Psoas muscle (tissue), 8 donors: ENCODE results near the gene PLEKHA3. TPM values are rescaled to one million over a fixed set of nuclear protein-coding genes. Genes with fewer than 3 reads are reported as not detected.

Source experiments
- ATAC-seq, 4 donors: fragments of 200-7000 bp; cut with Tn5 transposase; one replicate each; pipeline ENCODE4 v1.9.1; 2020; ENCODE audit warnings: moderate library complexity in 3 of 4, mild to moderate bottlenecking in 2 of 4
- DNase-seq, 2 donors: peaks; one replicate each; pipeline ENCODE4 v3.0.0-alpha.2; 2020
- H3K27ac ChIP-seq: fragments of 200-600 bp; one replicate; pipeline ENCODE4 v1.8.0; 2022
- H3K27me3 ChIP-seq, 3 donors: fragments of 200-600 bp in 1 of 3; one replicate each; pipeline versions ENCODE4 v1.6.1 to v1.8.0; 2013 to 2022; ENCODE audit warnings: low read length in 2 of 3, mild to moderate bottlenecking in 2 of 3, moderate library complexity in 1 of 3; ENCODE audit not compliant: insufficient read depth in 3 of 3
- H3K36me3 ChIP-seq, 2 donors: fragments of 200-600 bp in 1 of 2; one replicate each; pipeline versions ENCODE4 v1.6.1 to v1.8.0; 2013 to 2022; ENCODE audit warnings: low read depth in 1 of 2, mild to moderate bottlenecking in 1 of 2, moderate library complexity in 1 of 2; ENCODE audit not compliant: insufficient read depth in 1 of 2
- H3K4me1 ChIP-seq: fragments of 200-600 bp; one replicate; pipeline ENCODE4 v1.8.0; 2022
- H3K4me3 ChIP-seq: fragments of 200-600 bp; one replicate; pipeline ENCODE4 v1.8.0; 2022; ENCODE audit warnings: mild to moderate bottlenecking
- H3K9me3 ChIP-seq: fragments of 200-600 bp; one replicate; pipeline ENCODE4 v1.8.0; 2022
- WGBS, 3 donors: extraction: QIAGEN DNeasy Blood & Tissue Kit; methylation state at CpG; one replicate each; pipeline versions ENCODE4 v1.1.6 to v1.1.7; 2013; 5-methylcytosine and 5-hydroxymethylcytosine counted together
- intact Hi-C, 2 donors: fragments of 100-400 bp; cut with DNase I; formaldehyde crosslinking; loops; one replicate each; pipeline versions ENCODE4 v1.11.0 to v1.14.2; 2022
- polyA plus RNA-seq, 3 donors: library from polyadenylated mRNA; stranded (reverse); fragments of 200-250 nt; gene quantifications; one replicate each; pipeline ENCODE4 v1.2.3, GENCODE V29; 2013
- total RNA-seq, 4 donors: library from RNA; stranded (reverse); fragmentation: NEBNext Ultra II Directional in 2 of 4; extraction: Animal tissue kit (Norgen Biotek cat#: 25700) in 2 of 4; gene quantifications; one replicate each; pipeline versions ENCODE4 v1.2.1 to v1.2.4, GENCODE V29; 2021 to 2023
- TF ChIP-seq, protein P1 (sequence below): fragments of 200-600 bp; IDR thresholded peaks from one replicate; pipeline ENCODE4 v1.8.0; 2022; ENCODE audit warnings: antibody characterized with exemption
- donor health status: healthy with polysubstance abuse.
- donor health status: DM: no; HTN: no; CAD: no; lungs with moderate emphysema.
- donor health status: Bipolar disorder and iron deficiency.
- donor health status: healthy.
- donor health status: DM: yes; HTN: yes; CAD: no.
- donor health status: DM: no; HTN: no; CAD: no.
- donor health status: DM: no; HTN: no; CAD: no.
- donor health status: DM: yes; HTN: yes; CAD: no.

PLEKHA3 gene
- total and polyA plus RNA-seq, 7 donors = 4.0 to 22.5 (median 13.5) TPM

GRCh38 chr2:178513876-178514275 lies 33.6 kb downstream of the PLEKHA3 start:
- TF ChIP-seq, protein P1, sequence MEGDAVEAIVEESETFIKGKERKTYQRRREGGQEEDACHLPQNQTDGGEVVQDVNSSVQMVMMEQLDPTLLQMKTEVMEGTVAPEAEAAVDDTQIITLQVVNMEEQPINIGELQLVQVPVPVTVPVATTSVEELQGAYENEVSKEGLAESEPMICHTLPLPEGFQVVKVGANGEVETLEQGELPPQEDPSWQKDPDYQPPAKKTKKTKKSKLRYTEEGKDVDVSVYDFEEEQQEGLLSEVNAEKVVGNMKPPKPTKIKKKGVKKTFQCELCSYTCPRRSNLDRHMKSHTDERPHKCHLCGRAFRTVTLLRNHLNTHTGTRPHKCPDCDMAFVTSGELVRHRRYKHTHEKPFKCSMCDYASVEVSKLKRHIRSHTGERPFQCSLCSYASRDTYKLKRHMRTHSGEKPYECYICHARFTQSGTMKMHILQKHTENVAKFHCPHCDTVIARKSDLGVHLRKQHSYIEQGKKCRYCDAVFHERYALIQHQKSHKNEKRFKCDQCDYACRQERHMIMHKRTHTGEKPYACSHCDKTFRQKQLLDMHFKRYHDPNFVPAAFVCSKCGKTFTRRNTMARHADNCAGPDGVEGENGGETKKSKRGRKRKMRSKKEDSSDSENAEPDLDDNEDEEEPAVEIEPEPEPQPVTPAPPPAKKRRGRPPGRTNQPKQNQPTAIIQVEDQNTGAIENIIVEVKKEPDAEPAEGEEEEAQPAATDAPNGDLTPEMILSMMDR = no peak
- intact Hi-C loops = no loop called here
- no peak overlapping the region for H3K27ac ChIP-seq
- 94 to 99% (median 97%) methylated on average over 4 of the region's 4 CpGs for WGBS, 3 donors
- ATAC-seq = no peak
- H3K27me3 ChIP-seq = no peaks in the 10 kb centered on the region
- DNase-seq = no peak
- peaks cover 0 to 45% of the 10 kb centered on the region in 2 donors for H3K36me3 ChIP-seq
- H3K9me3 ChIP-seq = no peaks in the 10 kb centered on the region
- H3K4me1 ChIP-seq = no peaks in the 10 kb centered on the region
- H3K4me3 ChIP-seq = no peak overlapping the region

GRCh38 chr2:178514664-178515063 lies 34.4 kb downstream of the PLEKHA3 start:
- Histone ChIP-seq H3K36me3 (peaks cover 0 to 42% of the 10 kb centered on the region in 2 donors), H3K27ac (no peak overlapping the region), H3K9me3 (no peaks in the 10 kb centered on the region), H3K27me3 (no peaks in the 10 kb centered on the region), H3K4me1 (no peaks in the 10 kb centered on the region), H3K4me3 (no peak overlapping the region)
- intact Hi-C loops = loop anchor here in 1 of 2 donors (5.0 kb wide), 1 partner anchor 32 kb away; the partner anchor contains the start of gene PLEKHA3
- 98 to 100% (median 99%) methylated on average over 2 of the region's 2 CpGs for WGBS, 3 donors
- ATAC-seq (no peak), DNase-seq (no peak)
- TF ChIP-seq, protein P1 = no peak

- Histone ChIP-seq H3K27ac (no peak overlapping the region), H3K4me3 (no peak overlapping the region), H3K36me3 (peaks cover 0 to 18% of the 10 kb centered on the region in 2 donors), H3K27me3 (no peaks in the 10 kb centered on the region), H3K4me1 (no peaks in the 10 kb centered on the region), H3K9me3 (no peaks in the 10 kb centered on the region)
- intact Hi-C loops = loop anchor here in 1 of 2 donors (5.0 kb wide), 1 partner anchor 35 kb away; the partner anchor contains the start of gene PLEKHA3
- ATAC-seq = no peak
- WGBS, 3 donors = 64 to 82% (median 74%) methylated on average over 1 of the region's 1 CpG
- TF ChIP-seq, protein P1 = no peak
- DNase-seq = no peak
These were observed 37.2 kb downstream of the PLEKHA3 start for GRCh38 chr2:178517496-178517895.

DNA sequence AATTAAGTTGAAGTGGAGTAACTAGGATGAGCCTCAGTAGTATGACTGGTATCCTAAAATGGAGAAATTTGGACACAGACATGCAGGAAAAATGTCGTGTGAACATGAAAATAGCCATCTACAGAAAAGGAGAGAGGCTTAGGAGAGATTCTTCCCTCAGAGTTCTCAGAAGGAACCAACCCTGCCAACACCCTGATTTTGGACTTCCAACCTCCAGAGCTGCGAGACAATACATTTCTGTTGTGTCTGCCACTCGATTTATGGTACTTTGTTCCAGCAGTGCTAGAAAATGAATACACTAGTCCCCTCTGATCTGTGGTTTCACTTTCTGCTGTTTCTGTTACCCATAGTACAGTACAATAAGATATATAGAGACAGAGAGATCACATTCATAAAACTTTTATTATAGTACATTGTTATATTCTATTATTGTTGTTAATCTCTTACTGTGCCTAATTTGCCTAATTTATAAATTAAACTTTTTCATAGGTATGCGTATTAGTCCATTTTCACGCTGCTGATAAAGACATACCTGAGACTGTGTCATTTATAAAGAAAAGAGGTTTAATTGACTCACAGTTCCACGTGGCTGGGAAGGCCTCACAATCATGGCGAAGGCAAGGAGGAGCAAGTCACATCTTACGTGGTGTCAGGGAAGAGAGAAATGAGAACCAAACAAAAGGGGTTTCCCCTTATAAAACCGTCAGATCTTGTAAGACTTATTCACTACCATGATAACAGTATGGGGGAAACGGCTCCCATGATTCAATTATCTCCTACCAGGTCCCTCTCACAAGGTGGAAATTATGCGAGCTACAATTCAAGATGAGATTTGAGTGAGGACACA lies 41.3 kb downstream of the PLEKHA3 start:
- H3K27me3 ChIP-seq = no peaks in the 10 kb centered on the region
- intact Hi-C loops = no loop called here
- WGBS, 3 donors = 92 to 93% (median 93%) methylated on average over 11 of the region's 11 CpGs
- TF ChIP-seq, protein P1 = no peak
- H3K27ac ChIP-seq = no peak overlapping the region
- no peaks in the 10 kb centered on the region for H3K4me1 ChIP-seq
- no peak overlapping the region for H3K4me3 ChIP-seq
- peak in 2 of 4 donors; percentile 0 for ATAC-seq
- no peaks in the 10 kb centered on the region for H3K9me3 ChIP-seq
- no peak for DNase-seq
- H3K36me3 ChIP-seq = peaks cover 4 to 25% of the 10 kb centered on the region in 2 donors
